Measurements from ENCODE around the gene CRKL.
A peak's percentile ranks its signal among the peaks of the same experiment; 100 is the strongest.
"Not testable (repeated sequence)": the region's sequence is repeated elsewhere in the genome, so short reads cannot be mapped to it uniquely, and the experiment has no call there.

CRKL gene, protein sequence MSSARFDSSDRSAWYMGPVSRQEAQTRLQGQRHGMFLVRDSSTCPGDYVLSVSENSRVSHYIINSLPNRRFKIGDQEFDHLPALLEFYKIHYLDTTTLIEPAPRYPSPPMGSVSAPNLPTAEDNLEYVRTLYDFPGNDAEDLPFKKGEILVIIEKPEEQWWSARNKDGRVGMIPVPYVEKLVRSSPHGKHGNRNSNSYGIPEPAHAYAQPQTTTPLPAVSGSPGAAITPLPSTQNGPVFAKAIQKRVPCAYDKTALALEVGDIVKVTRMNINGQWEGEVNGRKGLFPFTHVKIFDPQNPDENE

DNA sequence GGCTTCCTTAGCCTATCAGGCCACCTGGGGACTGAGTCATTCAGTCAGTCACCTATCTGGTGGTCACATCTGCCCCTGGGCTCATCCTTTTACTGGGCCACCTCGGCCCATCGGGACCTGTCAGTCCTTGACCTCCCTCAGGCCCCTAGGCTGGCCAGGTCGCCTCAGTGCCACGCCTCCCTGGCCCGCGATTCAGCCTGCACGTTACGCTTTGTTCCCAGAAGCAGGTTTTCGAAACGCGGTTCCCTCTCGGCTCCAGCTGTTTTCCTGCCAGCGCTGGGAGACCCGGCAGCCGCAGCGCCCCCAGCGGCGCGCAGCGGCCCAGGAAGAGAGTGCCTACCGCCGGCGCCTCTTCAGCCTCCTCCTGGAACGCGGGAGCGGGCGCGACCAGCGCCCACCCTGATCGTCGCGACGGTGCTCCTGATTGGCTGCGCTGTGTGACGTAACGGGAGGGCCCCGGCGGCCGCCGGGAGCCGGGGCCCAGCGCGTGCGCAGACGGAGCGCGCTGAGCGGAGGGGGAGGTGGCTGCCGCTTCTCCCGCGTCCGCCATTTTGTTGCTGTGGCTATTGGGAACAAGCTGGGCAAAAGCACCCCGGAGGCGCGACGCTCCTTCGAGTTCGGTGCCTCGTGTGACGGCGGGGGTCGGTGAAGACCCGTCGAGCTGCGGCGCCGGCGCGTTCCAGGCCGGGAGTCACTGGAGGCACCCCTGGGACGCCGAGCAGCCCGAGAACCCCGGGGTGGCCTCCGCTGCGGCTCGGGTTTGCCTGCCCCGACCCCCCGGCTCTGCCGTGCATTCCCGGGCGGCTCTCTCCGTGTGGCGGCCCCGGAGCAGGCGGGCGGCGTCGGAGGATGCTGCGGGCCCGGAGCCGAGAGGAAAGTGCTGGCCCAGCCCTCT, at the start of gene CRKL:
Gene CRKL, plus strand, starts transcription at position 492 of the 895 bp plus-strand sequence. CDS start 528 bp downstream, outside the sequence.
- DNase-seq = peak; percentile 99

GRCh38 chr22:20868025-20868962, 48.9 kb upstream of the CRKL start:
- DNase-seq = peak; percentile 28

- no peak for DNase-seq
Measured at GRCh38 chr22:20869234-20869633, 48.0 kb upstream of the CRKL start.

DNA sequence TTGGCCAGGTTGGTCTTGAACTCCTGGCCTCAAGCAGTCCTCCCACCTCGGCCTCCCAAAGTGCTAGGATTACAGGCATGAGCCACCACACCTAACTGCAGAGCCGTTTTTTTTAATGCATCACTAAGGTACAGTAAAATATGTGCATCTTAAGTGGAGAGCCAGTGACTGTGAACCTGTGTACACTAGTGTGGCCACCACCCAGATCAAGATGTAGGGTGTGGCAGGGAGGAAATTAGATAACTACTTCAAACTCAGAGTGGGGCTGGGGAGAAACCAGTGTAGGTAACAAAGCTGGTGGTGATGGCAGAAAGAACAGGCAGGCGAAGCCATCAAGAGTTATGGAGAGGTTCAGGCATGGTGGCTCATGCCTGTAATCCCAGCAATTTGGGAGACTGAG, 44.0 kb upstream of the CRKL start:
- DNase-seq = no peak

GRCh38 chr22:20875296-20875695, 41.9 kb upstream of the CRKL start:
- no peak for DNase-seq

GRCh38 chr22:20877715-20878114, 39.5 kb upstream of the CRKL start:
- DNase-seq = no peak

DNA sequence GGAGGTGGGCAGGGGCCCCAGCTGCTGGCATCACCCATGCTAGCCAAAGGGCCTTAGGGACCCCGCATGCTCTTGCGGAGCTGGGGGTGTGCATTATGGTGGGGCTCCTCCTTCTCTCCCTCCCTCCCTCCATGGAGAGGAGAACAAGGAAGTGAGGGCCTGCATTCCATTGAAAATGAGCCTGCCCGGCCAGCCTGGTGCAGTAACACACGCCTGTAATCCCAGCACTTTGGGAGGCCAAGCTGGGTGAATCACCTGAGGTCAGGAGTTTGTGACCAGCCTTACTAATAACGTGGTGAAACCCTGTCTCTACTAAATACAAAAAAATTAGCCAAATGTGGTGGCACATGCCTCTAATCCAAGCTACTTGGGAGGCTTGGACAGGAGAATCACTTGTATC, 36.0 kb upstream of the CRKL start:
- no peak for DNase-seq

GRCh38 chr22:20881869-20882815, 35.1 kb upstream of the CRKL start:
- DNase-seq = no peak

GRCh38 chr22:20882855-20883254, 34.4 kb upstream of the CRKL start:
- DNase-seq = no peak

- DNase-seq = no peak
Measured at GRCh38 chr22:20884454-20884853, 32.8 kb upstream of the CRKL start.

DNA sequence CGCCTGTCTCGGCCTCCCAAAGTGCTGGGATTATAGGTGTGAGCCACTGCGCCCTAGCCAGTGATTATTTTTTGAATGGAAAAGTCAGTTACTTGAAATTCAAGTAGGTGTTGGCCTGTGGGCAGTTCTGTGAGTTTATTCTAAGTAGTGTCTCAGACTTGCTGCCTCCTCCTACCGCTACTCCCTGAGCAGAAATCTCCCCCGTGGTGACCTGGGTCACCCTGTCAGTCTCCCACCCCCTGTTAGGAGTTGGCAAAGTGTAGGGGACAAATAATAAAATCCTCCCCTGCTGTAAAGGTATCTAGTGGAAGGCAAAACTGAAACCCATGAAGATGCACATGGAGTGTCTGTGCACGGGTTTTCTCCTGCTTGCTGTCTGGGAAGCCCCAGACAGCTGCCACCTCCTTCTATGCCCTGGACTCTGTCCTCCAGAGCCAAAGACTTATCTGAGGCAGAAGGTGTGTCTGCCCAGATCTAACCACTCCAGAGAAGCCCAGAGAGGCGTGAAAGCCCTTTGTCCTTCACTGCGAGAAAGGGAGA, 32.1 kb upstream of the CRKL start:
- DNase-seq = no peak

- peak; percentile 78 for DNase-seq
Measured at GRCh38 chr22:20885557-20886323, 31.5 kb upstream of the CRKL start.

- peak; percentile 50 for DNase-seq
Measured at GRCh38 chr22:20887375-20887774, 29.8 kb upstream of the CRKL start.

DNA sequence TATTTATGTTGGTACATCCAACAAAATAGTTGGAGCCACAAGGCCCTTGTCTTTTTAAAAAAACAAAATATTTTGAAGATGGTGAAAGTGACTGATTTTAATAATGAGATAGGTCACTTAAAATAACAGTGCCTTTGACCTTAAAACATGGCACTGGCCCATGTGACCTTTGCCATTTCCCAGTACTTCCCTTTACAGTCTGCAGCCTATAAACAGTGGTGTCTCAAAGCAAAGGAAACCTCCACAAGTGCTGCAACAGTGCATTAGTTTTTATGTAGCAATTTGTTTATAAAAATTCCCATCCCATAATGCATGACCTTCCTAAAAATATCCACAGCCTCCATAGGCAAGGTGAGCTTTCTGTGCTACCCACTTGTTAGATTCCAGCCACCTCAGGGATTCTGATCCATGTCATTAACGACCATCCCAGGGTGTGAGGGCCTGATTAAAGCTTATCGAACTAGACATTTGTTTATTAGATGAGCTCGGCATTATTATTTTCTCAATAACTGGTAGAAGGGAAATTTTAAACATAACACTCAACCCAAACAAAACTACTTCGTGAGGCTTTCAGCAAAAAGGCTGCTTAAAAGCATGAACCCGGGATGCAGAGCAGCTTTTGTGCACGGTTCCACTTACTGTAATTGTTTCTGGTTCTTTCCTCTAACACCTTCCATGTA, 28.0 kb upstream of the CRKL start:
- no peak for DNase-seq

- no peak for DNase-seq
Measured at GRCh38 chr22:20889904-20890540, 27.2 kb upstream of the CRKL start.

GRCh38 chr22:20890975-20891374, 26.2 kb upstream of the CRKL start:
- DNase-seq = no peak

DNA sequence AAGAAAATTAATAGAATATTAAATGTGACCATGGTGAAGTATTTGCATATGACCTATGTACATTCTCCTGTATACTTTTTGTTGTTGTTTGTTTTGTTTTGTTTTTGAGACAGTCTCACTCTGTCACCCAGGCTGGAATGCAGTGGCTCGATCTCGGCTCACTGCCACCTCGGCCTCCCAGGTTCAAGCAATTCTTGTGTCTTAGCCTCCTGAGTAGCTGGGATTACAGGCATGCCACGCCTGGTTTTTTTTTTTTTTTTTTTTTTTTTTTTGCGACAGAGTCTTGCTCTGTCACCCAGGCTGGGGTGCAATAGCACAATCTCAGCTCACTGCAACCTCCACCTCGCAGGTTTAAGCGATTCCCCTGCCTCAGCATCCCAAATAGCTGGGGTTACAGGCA, 19.5 kb upstream of the CRKL start:
- not testable (repeated sequence) for DNase-seq

DNA sequence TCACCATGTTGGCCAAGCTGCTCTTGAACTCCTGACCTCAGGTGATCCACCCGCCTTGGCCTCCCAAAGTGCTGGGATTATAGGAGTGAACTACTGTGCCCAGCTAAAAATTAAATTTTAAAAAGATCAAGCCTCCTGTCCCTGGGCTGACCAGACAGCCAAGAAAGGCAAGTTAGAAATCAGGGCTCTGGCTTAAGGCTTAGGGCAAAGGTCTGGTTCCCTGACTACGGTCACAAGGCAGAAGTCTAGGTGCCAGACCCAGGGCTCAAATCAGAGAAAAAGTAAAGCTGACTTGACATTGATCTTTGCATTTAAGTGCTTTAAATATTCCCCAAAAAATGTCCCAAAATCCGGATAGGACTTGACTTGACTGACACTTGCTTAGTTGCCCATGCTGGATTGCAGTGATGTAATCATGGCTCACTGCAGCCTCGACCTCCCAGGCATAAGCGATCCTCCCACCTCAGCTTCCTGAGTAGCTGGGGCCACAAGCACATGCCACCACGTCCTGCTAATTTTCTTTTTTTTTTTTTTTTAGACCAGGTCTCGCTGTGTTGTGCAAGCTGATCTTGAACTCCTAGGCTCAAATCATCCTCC, 17.3 kb upstream of the CRKL start:
- DNase-seq = no peak
